Transverse colon (tissue), 4 donors: ENCODE measurements around the gene ATP2B3. TPM values are rescaled to one million over a fixed set of nuclear protein-coding genes. Genes with fewer than 3 reads are reported as not detected.

Experiments used
- DNase-seq: peaks from one replicate; pipeline ENCODE4 v3.0.0-alpha.2; 2019
- H3K27ac ChIP-seq, 4 donors: fragments of 200-600 bp; sonication (generic); 2 replicates each; pipeline ENCODE4 v1.5.1; 2016 to 2018; ENCODE audit warnings: inconsistent platforms in 4 of 4
- H3K27me3 ChIP-seq: fragments of 200-600 bp; sonication (generic); 2 replicates; pipeline ENCODE4 v1.5.1; 2017; ENCODE audit warnings: inconsistent platforms
- H3K36me3 ChIP-seq, 4 donors: fragments of 200-600 bp; sonication (generic); 2 replicates each; pipeline ENCODE4 v1.5.1; 2017 to 2019; ENCODE audit warnings: inconsistent platforms in 4 of 4
- H3K4me1 ChIP-seq, 4 donors: fragments of 200-600 bp; sonication (generic); 2 replicates each; pipeline ENCODE4 v1.5.1; 2017 to 2020; ENCODE audit warnings: inconsistent platforms in 4 of 4
- H3K4me3 ChIP-seq, 4 donors: fragments of 200-600 bp; sonication (generic); 1 replicate in 1 of 4; 2 replicates in 3 of 4; pipeline versions ENCODE4 v1.5.1 to v1.6.1; 2017 to 2019; ENCODE audit warnings: inconsistent platforms in 4 of 4
- H3K9me3 ChIP-seq, 2 donors: fragments of 200-600 bp; sonication (generic); 2 replicates each; pipeline ENCODE4 v1.5.1; 2017 to 2019; ENCODE audit warnings: inconsistent platforms in 2 of 2
- CTCF ChIP-seq, 5 experiments: fragments of 200-600 bp in 3 of 5; fragments of 450-650 bp in 2 of 5; sonication (generic) in 3 of 5; IDR thresholded peaks; 1 replicate in 2 of 5; 2 replicates in 3 of 5; pipeline ENCODE4 v1.5.1; 2016 to 2017; ENCODE audit warnings: antibody characterized with exemption in 5 of 5, inconsistent platforms in 3 of 5, mild to moderate bottlenecking in 2 of 5, moderate library complexity in 1 of 5
- EP300 ChIP-seq: sonication (generic); formaldehyde crosslinking; IDR thresholded peaks from one replicate; pipeline ENCODE4 v1.6.1; 2017; ENCODE audit warnings: antibody characterized with exemption, low read depth
- POLR2A ChIP-seq: fragments of 450-650 bp; IDR thresholded peaks from one replicate; pipeline ENCODE4 v1.6.1; 2016; ENCODE audit warnings: antibody characterized with exemption, mild to moderate bottlenecking, moderate library complexity
- POLR2AphosphoS5 ChIP-seq, 3 donors: sonication (generic); formaldehyde crosslinking; IDR thresholded peaks; one replicate each; pipeline ENCODE4 v1.6.1; 2016; ENCODE audit warnings: antibody characterized with exemption in 3 of 3
- WGBS, 2 donors: methylation state at CpG; one replicate each; pipeline ENCODE4 v1.1.5; 2018; ENCODE audit warnings: low coverage in 1 of 2; 5-methylcytosine and 5-hydroxymethylcytosine counted together
- in situ Hi-C, 4 donors: fragments of 200-750 bp; cut with MboI; loops; one replicate each; pipeline versions ENCODE4 v1.15.0 to v1.15.1; 2017; ENCODE audit warnings: low sequenced_read_pairs in 3 of 4, low pct_ligation_motif_present in 1 of 4, low pct_unique_long_range_greater_than_20kb in 1 of 4
- intact Hi-C: fragments of 100-400 bp; cut with DNase I; formaldehyde crosslinking; loops from one replicate; pipeline ENCODE4 v1.15.1; 2023; ENCODE audit warnings: low total_unique reads
- total RNA-seq, 4 donors: library from RNA; depleted of rRNA; stranded (reverse); fragments of >200 nt; gene quantifications; one replicate each; pipeline ENCODE4 v1.1.0, GENCODE V29; 2016

Gene ATP2B3
- total RNA-seq, 4 donors from 2014 or later, result not detected

- no peak for DNase-seq
- in situ Hi-C loops (no loop called here), intact Hi-C loops (no loop called here)
- no peak overlapping the region for H3K27ac ChIP-seq
- H3K9me3 ChIP-seq, result no peaks in the 10 kb centered on the region
- WGBS, 2 donors, result 85% methylated on average over 11 of the region's 11 CpGs; no CpG with 5 or more reads in 1 of the 2 donors
- TF ChIP-seq EP300, result no peak
- no peak for TF ChIP-seq POLR2AphosphoS5 (IDR thresholded peaks at IDR 0.05)
- no peak for TF ChIP-seq POLR2A
- no peak for TF ChIP-seq CTCF (IDR thresholded peaks at IDR 0.05)
- no peaks in the 10 kb centered on the region for H3K36me3 ChIP-seq
- no peak overlapping the region for H3K4me3 ChIP-seq
- peaks cover 7% of the 10 kb centered on the region for H3K27me3 ChIP-seq
- H3K4me1 ChIP-seq, result peaks cover 0 to 5% (median 0%) of the 10 kb centered on the region in 4 donors
Measured at GRCh38 chrX:153493085-153493484, 24.4 kb upstream of the ATP2B3 start.

- WGBS, 2 donors, result 87% methylated on average over 12 of the region's 12 CpGs; no CpG with 5 or more reads in 1 of the 2 donors
- no peak overlapping the region for H3K4me3 ChIP-seq
- no peaks in the 10 kb centered on the region for H3K36me3 ChIP-seq
- H3K27me3 ChIP-seq, result peaks cover 7% of the 10 kb centered on the region
- H3K9me3 ChIP-seq, result no peaks in the 10 kb centered on the region
- no peak for DNase-seq
- peak overlapping the region in 1 of 4 donors; percentile 30 for H3K27ac ChIP-seq
- in situ Hi-C loops, result no loop called here
- no peak for TF ChIP-seq POLR2A
- no peak for TF ChIP-seq POLR2AphosphoS5 (IDR thresholded peaks at IDR 0.05)
- no peak for TF ChIP-seq EP300
- TF ChIP-seq CTCF (IDR thresholded peaks at IDR 0.05), result no peak
- intact Hi-C loops, result no loop called here
- no peaks in the 10 kb centered on the region for H3K4me1 ChIP-seq
Measured at GRCh38 chrX:153494061-153494460, 23.4 kb upstream of the ATP2B3 start.

GRCh38 chrX:153494541-153495361 lies 22.7 kb upstream of the ATP2B3 start, which contains the start of gene BGN:
Gene BGN (plus strand): TSS chrX:153494980. CDS start chrX:153504632, 9,652 bp downstream.
- intact Hi-C loops, result no loop called here
- in situ Hi-C loops, result no loop called here
- DNase-seq, result no peak
- peaks cover 7% of the 10 kb centered on the region for H3K27me3 ChIP-seq
- peak within 1 kb of the TSS in 2 of 4 donors; percentile 16 to 47 for H3K27ac ChIP-seq
- H3K36me3 ChIP-seq, result no peaks in the 10 kb centered on the region
- TF ChIP-seq CTCF (IDR thresholded peaks at IDR 0.05) (peak in 1 of 5 experiments; percentile 6), EP300 (no peak)
- H3K9me3 ChIP-seq, result no peaks in the 10 kb centered on the region
- whole genome bisulfite sequencing, 2 donors, result 0 to 52% methylated on average over 1 to 29 of the region's 41 CpGs
- peak within 1 kb of the TSS in 2 of 4 donors; percentile 3 to 31 for H3K4me3 ChIP-seq
- H3K4me1 ChIP-seq, result no peaks in the 10 kb centered on the region

GRCh38 chrX:153495362-153495751 lies 22.1 kb upstream of the ATP2B3 start:
- intact Hi-C loops (no loop called here), in situ Hi-C loops (no loop called here)
- no peaks in the 10 kb centered on the region for H3K36me3 ChIP-seq
- WGBS, 2 donors, result 58% methylated on average over 16 of the region's 17 CpGs; no CpG with 5 or more reads in 1 of the 2 donors
- H3K4me1 ChIP-seq, result no peaks in the 10 kb centered on the region
- peaks cover 7% of the 10 kb centered on the region for H3K27me3 ChIP-seq
- peak overlapping the region in 1 of 4 donors; percentile 47 for H3K27ac ChIP-seq
- TF ChIP-seq POLR2A (no peak), CTCF (IDR thresholded peaks at IDR 0.05) (no peak), EP300 (no peak), POLR2AphosphoS5 (IDR thresholded peaks at IDR 0.05) (no peak)
- DNase-seq, result no peak
- H3K4me3 ChIP-seq, result peak overlapping the region in 2 of 4 donors; percentile 3 to 31
- H3K9me3 ChIP-seq, result no peaks in the 10 kb centered on the region
